ENCODE results near the gene HOXA1.

- TF ChIP-seq, protein P1, sequence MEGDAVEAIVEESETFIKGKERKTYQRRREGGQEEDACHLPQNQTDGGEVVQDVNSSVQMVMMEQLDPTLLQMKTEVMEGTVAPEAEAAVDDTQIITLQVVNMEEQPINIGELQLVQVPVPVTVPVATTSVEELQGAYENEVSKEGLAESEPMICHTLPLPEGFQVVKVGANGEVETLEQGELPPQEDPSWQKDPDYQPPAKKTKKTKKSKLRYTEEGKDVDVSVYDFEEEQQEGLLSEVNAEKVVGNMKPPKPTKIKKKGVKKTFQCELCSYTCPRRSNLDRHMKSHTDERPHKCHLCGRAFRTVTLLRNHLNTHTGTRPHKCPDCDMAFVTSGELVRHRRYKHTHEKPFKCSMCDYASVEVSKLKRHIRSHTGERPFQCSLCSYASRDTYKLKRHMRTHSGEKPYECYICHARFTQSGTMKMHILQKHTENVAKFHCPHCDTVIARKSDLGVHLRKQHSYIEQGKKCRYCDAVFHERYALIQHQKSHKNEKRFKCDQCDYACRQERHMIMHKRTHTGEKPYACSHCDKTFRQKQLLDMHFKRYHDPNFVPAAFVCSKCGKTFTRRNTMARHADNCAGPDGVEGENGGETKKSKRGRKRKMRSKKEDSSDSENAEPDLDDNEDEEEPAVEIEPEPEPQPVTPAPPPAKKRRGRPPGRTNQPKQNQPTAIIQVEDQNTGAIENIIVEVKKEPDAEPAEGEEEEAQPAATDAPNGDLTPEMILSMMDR (conservative IDR thresholded peaks at IDR 0.05 in 1 of 2, IDR thresholded peaks at IDR 0.05 in 1 of 2; ENCODE audit: extremely low read depth in 1 of 2, insufficient read depth in 1 of 2, low read depth in 1 of 2, low read length in 2 of 2): no peak
- TF ChIP-seq EZH2 (IDR thresholded peaks at IDR 0.05; ENCODE audit: borderline replicate concordance, low read length): no peak
These were observed 18.4 kb upstream of the HOXA1 start for GRCh38 chr7:27113991-27114769.

Data from mammary epithelial cell (primary cell).